ENCODE results near the gene PCSK2.
"Not testable (repeated sequence)": the region's sequence is repeated elsewhere in the genome, so short reads cannot be mapped to it uniquely, and the experiment has no call there.

The PCSK2 gene, protein sequence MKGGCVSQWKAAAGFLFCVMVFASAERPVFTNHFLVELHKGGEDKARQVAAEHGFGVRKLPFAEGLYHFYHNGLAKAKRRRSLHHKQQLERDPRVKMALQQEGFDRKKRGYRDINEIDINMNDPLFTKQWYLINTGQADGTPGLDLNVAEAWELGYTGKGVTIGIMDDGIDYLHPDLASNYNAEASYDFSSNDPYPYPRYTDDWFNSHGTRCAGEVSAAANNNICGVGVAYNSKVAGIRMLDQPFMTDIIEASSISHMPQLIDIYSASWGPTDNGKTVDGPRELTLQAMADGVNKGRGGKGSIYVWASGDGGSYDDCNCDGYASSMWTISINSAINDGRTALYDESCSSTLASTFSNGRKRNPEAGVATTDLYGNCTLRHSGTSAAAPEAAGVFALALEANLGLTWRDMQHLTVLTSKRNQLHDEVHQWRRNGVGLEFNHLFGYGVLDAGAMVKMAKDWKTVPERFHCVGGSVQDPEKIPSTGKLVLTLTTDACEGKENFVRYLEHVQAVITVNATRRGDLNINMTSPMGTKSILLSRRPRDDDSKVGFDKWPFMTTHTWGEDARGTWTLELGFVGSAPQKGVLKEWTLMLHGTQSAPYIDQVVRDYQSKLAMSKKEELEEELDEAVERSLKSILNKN

GRCh38 chr20:17226410-17227218, at the start of gene PCSK2:
TSS of gene PCSK2 (plus strand) at chr20:17227040. CDS start at chr20:17227306, 266 bp downstream.
- DNase-seq (ENCODE audit: low spot score) = peak; percentile 3

DNA sequence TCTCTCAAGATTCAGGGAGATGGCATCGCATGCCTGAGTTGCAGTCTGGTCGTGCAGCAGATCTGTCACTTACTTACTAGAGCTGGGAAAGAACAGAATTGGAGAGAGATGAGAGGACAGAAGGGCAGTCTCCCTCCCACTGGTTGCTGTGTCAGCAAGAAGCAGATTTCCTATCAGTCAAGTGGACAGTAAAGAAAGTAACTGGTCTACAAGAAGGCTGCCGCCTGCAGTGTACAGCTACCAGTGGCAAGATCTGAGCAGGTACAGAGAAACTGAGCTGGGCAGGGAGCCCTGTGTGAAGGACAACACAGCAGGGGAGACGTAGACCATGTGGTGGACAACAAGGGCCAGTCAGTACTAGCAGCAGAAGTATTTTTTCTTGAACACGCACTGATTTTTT, 49.5 kb upstream of the PCSK2 start:
- no peak for DNase-seq (ENCODE audit: low spot score)

DNA sequence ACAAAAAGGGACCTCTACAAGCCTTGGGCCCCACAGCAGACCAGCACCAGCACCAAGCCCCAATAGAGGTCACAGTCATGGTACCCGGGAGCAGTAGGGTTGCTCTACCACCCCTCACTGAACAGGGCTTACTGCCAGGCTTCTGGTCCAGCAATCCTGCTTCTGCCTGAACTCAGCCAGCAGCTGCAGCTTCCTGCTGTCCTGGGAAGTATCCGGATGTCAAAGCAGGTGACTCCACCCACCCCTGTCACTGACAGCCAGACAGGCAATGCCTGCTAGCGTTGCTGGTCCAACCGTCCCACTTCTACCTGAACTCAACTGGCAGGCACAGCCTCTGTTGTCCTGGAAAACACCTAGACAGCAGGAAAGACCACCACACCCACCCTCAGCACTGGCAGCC, 47.0 kb upstream of the PCSK2 start:
- DNase-seq (ENCODE audit: low spot score) = no peak

DNA sequence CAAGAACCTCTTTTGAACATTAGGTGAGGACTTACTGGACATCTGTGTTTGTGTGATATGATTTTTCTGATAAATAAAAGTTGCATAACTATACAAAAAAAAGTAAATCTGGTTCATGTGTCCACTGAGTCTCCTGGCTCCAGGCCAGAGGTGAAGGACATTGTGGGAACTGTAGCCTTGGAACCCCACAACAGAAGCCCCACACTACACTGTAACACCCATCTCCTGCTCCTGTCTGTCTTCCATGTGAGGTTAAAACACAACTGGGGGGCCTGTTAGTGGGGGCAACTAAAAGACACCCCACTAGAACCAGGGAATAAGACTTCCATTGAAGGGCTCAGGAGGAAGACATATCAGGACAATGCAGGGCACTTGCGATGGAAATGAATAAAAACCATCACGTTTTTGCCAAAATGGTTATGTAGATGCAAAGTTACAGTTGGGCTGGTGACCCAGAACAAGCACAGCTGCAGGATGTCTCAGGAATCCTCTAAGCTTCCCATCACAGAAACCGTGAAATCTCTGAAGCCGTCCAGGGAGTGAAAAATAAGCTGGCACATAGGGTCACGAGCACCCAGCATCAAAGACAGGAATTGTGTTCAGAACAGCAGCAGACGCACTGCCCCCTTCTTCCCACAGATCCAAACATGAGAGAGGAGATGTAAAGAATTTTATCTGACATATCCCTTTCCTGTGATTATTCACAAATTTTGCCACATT, 36.7 kb upstream of the PCSK2 start:
- DNase-seq (ENCODE audit: low spot score) = no peak

- no peak for DNase-seq (ENCODE audit: low spot score)
Measured at GRCh38 chr20:17197041-17197440, 29.8 kb upstream of the PCSK2 start.

DNA sequence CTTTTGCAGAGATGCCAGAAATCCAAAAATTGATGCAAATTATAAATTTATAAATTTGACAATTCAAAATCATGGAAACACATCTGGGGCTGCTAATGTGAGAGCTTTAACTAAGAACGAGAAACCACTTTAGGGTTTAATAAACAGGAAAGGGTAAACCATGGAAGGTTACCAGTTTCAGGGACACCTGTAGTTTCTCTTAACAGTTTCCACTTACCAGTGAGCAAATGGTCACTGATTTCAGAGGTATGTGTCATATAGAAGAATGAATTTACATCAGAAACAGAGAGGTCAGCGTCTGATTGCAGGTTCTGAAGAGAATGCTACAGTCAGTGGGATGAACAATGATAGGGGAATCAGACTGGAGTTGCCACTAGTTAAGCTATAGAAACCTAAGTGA, 24.8 kb upstream of the PCSK2 start:
- DNase-seq (ENCODE audit: low spot score) = no peak

DNA sequence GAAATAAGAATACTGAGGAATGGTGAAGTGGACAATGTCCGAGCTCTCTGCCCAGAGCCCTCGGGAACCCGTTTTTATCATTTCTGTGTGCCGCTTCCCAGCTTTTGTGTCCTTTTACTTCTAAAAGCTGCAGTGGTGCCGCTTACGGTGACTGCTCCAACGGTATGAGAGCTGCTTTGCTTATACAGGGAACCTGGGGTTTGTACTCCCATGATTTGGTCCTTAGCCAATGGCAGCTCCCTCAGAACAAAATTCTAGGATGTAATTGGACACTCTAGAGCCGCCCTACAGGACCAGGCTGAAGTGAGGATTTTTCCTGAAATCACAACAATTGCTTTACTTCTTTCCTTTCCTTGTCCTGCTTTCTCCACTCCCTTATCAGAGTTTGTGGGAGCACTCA, 24.2 kb upstream of the PCSK2 start:
- DNase-seq (ENCODE audit: low spot score) = no peak

- DNase-seq (ENCODE audit: low spot score) = no peak
Measured at GRCh38 chr20:17205084-17205813, 21.6 kb upstream of the PCSK2 start.

- DNase-seq (ENCODE audit: low spot score) = no peak
Measured at GRCh38 chr20:17210387-17210786, 16.5 kb upstream of the PCSK2 start.

- DNase-seq (ENCODE audit: low spot score) = no peak
Measured at GRCh38 chr20:17210983-17211382, 15.9 kb upstream of the PCSK2 start.

- no peak for DNase-seq (ENCODE audit: low spot score)
Measured at GRCh38 chr20:17215167-17215566, 11.7 kb upstream of the PCSK2 start.

GRCh38 chr20:17219856-17220255, 7.0 kb upstream of the PCSK2 start:
- not testable (repeated sequence) for DNase-seq (ENCODE audit: low spot score)

DNA sequence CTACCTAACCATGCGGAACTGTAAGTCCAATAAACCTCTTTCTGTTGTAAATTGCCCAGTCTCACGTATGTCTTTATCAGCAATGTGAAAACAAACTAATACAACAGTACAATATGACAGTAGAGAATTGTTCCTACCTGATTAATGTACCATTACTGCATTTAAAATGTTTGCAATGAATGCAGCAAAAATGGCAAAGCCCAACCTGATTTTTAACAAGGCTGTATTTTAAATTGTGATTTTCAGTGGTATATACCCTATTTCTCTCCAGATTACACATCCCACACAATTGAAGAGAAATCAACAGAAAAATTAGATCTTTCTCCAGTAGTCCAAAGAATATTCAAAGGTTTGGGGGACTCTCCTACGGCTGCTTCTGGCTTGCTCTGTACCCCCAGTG, 3.3 kb upstream of the PCSK2 start:
- DNase-seq (ENCODE audit: low spot score) = no peak

- no peak for DNase-seq (ENCODE audit: low spot score)
Measured at GRCh38 chr20:17225851-17226409, 910 bp upstream of the PCSK2 start.

- DNase-seq (ENCODE audit: low spot score) = no peak
Measured at GRCh38 chr20:17227219-17227575, 357 bp downstream of the PCSK2 start.

GRCh38 chr20:17227669-17228623, 1.1 kb downstream of the PCSK2 start:
- no peak for DNase-seq (ENCODE audit: low spot score)

GRCh38 chr20:17228624-17229061, 1.8 kb downstream of the PCSK2 start:
- no peak for DNase-seq (ENCODE audit: low spot score)

DNA sequence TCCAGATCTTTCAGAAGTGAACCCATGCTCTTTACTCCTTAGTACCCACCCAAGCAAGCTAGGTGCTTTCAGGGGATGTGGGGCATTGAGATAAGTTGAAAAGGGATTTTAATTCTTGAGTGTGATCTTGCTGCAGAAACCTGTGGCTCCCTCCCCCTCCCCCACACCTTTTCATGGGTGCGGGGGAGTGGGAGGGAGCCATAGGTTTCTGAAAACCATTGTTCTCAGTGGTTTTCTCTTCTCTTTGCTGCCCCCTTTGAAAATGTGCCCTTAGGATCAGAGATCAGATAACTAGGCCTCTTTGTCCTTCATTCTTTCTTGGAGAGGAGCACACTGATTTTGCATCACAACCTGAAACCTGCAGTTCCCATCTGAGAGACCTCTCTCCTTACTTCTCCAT, 2.4 kb downstream of the PCSK2 start:
- DNase-seq (ENCODE audit: low spot score) = no peak

DNA sequence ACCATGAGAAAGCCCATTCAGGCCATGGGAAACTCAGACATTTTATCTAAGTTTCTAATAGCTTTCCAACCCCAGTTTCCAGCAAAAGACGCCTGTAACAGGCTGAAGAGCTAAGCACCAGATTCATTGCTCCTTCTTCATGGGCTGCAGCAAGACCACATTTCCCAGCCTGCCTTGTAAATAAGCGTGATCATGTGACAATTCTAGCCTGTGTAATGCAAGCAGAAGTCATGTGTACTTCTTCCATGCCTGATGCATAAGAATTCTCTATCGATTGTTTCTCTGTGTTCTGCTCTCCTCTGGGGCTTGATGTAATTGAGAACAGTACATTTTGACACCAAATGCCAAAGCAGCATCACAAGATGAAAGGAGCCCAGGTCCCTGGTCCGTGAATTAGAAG, 6.8 kb downstream of the PCSK2 start:
- DNase-seq (ENCODE audit: low spot score) = no peak

DNA sequence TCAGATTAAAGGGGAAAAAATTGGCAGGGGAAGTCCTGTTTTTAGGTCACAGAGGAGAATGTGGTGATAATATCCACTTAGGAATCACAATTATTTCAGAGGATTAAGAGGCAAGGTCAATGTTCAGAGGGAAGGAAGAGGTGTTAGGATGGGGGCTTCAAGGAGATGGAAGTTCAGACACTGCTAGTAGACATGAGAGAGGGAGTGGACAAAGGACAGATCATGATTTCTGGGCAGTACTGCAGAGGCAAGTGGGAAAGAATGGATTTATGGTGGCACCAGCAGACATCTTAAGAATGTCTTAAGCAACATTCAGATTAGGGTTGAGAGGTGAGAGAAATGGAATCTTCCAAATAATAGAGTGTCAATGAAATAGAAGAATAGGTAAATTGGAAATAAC, 9.9 kb downstream of the PCSK2 start:
- no peak for DNase-seq (ENCODE audit: low spot score)
